Measurements from ENCODE around the gene SYT1. TPM values are rescaled to one million over a fixed set of nuclear protein-coding genes. Genes with fewer than 3 reads are reported as not detected.

Gene SYT1
- polyA plus RNA-seq, 2 donors: 0.04 to 0.09 TPM

- Histone ChIP-seq H3K27me3 (ENCODE audit: control insufficient read depth in 1 of 2, insufficient read depth in 2 of 2, low read length in 2 of 2) (no peaks in the 10 kb centered on the region), H3K4me3 (ENCODE audit: low read depth in 1 of 2, low read length in 2 of 2) (no peak overlapping the region), H3K36me3 (ENCODE audit: control insufficient read depth in 2 of 2, insufficient read depth in 2 of 2, low read length in 1 of 2) (no peaks in the 10 kb centered on the region), H3K4me1 (ENCODE audit: control insufficient read depth in 2 of 2, insufficient read depth in 2 of 2, low read length in 1 of 2) (peaks cover 4 to 8% of the 10 kb centered on the region in 2 donors), H3K27ac (ENCODE audit: low read depth in 2 of 2, low read length in 1 of 2) (no peak overlapping the region), H3K9me3 (ENCODE audit: control insufficient read depth in 2 of 2, insufficient read depth in 1 of 2, low read depth in 1 of 2, low read length in 1 of 2) (peaks cover 0 to 3% of the 10 kb centered on the region in 2 donors)
- 5 to 7% methylated on average over 31 of the region's 32 CpGs for WGBS, 2 donors
Observed at GRCh38 chr12:78864870-78865463, 393 bp downstream of the SYT1 start.

GRCh38 chr12:78865516-78865915, 942 bp downstream of the SYT1 start:
- Histone ChIP-seq H3K4me1 (ENCODE audit: control insufficient read depth in 2 of 2, insufficient read depth in 2 of 2, low read length in 1 of 2) (peaks cover 4 to 8% of the 10 kb centered on the region in 2 donors), H3K27me3 (ENCODE audit: control insufficient read depth in 1 of 2, insufficient read depth in 2 of 2, low read length in 2 of 2) (no peaks in the 10 kb centered on the region), H3K27ac (ENCODE audit: low read depth in 2 of 2, low read length in 1 of 2) (no peak overlapping the region), H3K9me3 (ENCODE audit: control insufficient read depth in 2 of 2, insufficient read depth in 1 of 2, low read depth in 1 of 2, low read length in 1 of 2) (peaks cover 0 to 3% of the 10 kb centered on the region in 2 donors), H3K36me3 (ENCODE audit: control insufficient read depth in 2 of 2, insufficient read depth in 2 of 2, low read length in 1 of 2) (no peaks in the 10 kb centered on the region), H3K4me3 (ENCODE audit: low read depth in 1 of 2, low read length in 2 of 2) (no peak overlapping the region)
- 34 to 47% methylated on average over 5 of the region's 5 CpGs for WGBS, 2 donors

DNA sequence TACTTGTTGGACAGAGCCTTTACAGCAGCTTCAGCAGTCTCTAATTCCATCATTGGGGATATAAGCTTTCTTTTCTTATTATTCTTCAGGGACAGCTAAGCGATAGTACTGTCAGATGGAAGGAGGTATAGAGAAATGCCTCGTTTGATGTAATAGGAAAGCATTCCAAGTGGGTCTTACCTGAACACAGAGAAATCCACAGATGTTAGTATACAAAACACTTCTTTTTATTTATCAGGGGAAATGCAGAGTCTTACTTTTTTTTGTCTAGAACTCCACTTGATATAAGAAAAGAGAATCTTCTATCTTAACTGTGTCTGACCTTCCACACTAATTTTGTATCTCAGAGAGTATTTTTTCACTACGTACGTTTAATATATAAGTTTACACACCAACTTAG, 1.9 kb downstream of the SYT1 start:
- Histone ChIP-seq H3K9me3 (ENCODE audit: control insufficient read depth in 2 of 2, insufficient read depth in 1 of 2, low read depth in 1 of 2, low read length in 1 of 2) (peaks cover 0 to 3% of the 10 kb centered on the region in 2 donors), H3K36me3 (ENCODE audit: control insufficient read depth in 2 of 2, insufficient read depth in 2 of 2, low read length in 1 of 2) (no peaks in the 10 kb centered on the region), H3K4me1 (ENCODE audit: control insufficient read depth in 2 of 2, insufficient read depth in 2 of 2, low read length in 1 of 2) (peaks cover 4 to 8% of the 10 kb centered on the region in 2 donors), H3K27ac (ENCODE audit: low read depth in 2 of 2, low read length in 1 of 2) (no peak overlapping the region), H3K27me3 (ENCODE audit: control insufficient read depth in 1 of 2, insufficient read depth in 2 of 2, low read length in 2 of 2) (no peaks in the 10 kb centered on the region), H3K4me3 (ENCODE audit: low read depth in 1 of 2, low read length in 2 of 2) (no peak overlapping the region)
- WGBS, 2 donors: 85 to 94% methylated on average over 4 of the region's 4 CpGs

- Histone ChIP-seq H3K27ac (ENCODE audit: low read depth in 2 of 2, low read length in 1 of 2) (no peak overlapping the region), H3K4me3 (ENCODE audit: low read depth in 1 of 2, low read length in 2 of 2) (no peak overlapping the region), H3K36me3 (ENCODE audit: control insufficient read depth in 2 of 2, insufficient read depth in 2 of 2, low read length in 1 of 2) (no peaks in the 10 kb centered on the region), H3K4me1 (ENCODE audit: control insufficient read depth in 2 of 2, insufficient read depth in 2 of 2, low read length in 1 of 2) (no peaks in the 10 kb centered on the region), H3K27me3 (ENCODE audit: control insufficient read depth in 1 of 2, insufficient read depth in 2 of 2, low read length in 2 of 2) (no peaks in the 10 kb centered on the region), H3K9me3 (ENCODE audit: control insufficient read depth in 2 of 2, insufficient read depth in 1 of 2, low read depth in 1 of 2, low read length in 1 of 2) (no peaks in the 10 kb centered on the region)
- WGBS, 2 donors: 90 to 92% methylated on average over 3 of the region's 3 CpGs
Observed at GRCh38 chr12:78870539-78870938, 6.0 kb downstream of the SYT1 start.

DNA sequence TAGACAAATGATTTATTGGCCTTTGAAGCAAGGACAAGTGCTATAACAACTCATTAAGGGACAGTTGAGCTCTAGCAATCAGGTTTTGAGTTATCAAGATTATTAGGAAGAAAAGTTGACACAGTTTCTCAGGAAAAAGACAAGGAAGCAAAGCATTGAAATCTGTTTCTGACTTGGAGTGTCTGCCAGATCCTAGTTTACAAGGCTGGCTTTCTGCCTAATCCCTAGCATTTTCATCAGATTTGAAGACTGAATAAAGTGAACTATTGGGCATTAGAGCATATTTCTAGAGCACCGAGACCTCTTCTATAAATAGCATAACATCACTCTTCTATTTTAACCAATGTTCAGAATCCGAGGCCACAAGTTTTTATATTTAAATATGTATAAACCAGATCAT, 7.0 kb downstream of the SYT1 start:
- H3K4me3 ChIP-seq (ENCODE audit: low read depth in 1 of 2, low read length in 2 of 2): no peak overlapping the region
- H3K9me3 ChIP-seq (ENCODE audit: control insufficient read depth in 2 of 2, insufficient read depth in 1 of 2, low read depth in 1 of 2, low read length in 1 of 2): no peaks in the 10 kb centered on the region
- H3K4me1 ChIP-seq (ENCODE audit: control insufficient read depth in 2 of 2, insufficient read depth in 2 of 2, low read length in 1 of 2): no peaks in the 10 kb centered on the region
- no peak overlapping the region for H3K27ac ChIP-seq (ENCODE audit: low read depth in 2 of 2, low read length in 1 of 2)
- WGBS, 2 donors: 28 to 34% methylated on average over 2 of the region's 2 CpGs
- H3K36me3 ChIP-seq (ENCODE audit: control insufficient read depth in 2 of 2, insufficient read depth in 2 of 2, low read length in 1 of 2): no peaks in the 10 kb centered on the region
- H3K27me3 ChIP-seq (ENCODE audit: control insufficient read depth in 1 of 2, insufficient read depth in 2 of 2, low read length in 2 of 2): no peaks in the 10 kb centered on the region

DNA sequence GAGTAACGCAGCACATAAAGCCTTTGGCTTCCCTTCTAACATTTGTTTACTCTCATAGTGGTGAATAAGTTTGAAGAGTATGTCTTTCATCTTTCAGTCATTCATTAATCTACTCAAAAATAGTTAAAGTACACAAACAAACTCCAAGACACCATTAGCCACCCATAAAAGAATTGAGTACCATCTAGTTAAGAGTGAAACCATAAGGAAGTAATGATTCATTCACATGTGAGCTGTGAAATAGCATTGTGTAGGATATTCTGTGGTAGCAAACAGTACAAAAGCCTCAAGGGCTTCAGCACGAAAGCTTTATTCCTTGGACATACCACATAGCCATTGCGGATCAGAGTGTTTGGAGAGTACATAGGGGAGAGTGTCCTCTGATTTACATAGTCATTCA, 13.9 kb downstream of the SYT1 start:
- Histone ChIP-seq H3K27ac (ENCODE audit: low read depth in 2 of 2, low read length in 1 of 2) (no peak overlapping the region), H3K4me1 (ENCODE audit: control insufficient read depth in 2 of 2, insufficient read depth in 2 of 2, low read length in 1 of 2) (no peaks in the 10 kb centered on the region), H3K36me3 (ENCODE audit: control insufficient read depth in 2 of 2, insufficient read depth in 2 of 2, low read length in 1 of 2) (no peaks in the 10 kb centered on the region), H3K9me3 (ENCODE audit: control insufficient read depth in 2 of 2, insufficient read depth in 1 of 2, low read depth in 1 of 2, low read length in 1 of 2) (no peaks in the 10 kb centered on the region), H3K4me3 (ENCODE audit: low read depth in 1 of 2, low read length in 2 of 2) (no peak overlapping the region), H3K27me3 (ENCODE audit: control insufficient read depth in 1 of 2, insufficient read depth in 2 of 2, low read length in 2 of 2) (no peaks in the 10 kb centered on the region)
- 80 to 82% methylated on average over 3 of the region's 3 CpGs for WGBS, 2 donors

DNA sequence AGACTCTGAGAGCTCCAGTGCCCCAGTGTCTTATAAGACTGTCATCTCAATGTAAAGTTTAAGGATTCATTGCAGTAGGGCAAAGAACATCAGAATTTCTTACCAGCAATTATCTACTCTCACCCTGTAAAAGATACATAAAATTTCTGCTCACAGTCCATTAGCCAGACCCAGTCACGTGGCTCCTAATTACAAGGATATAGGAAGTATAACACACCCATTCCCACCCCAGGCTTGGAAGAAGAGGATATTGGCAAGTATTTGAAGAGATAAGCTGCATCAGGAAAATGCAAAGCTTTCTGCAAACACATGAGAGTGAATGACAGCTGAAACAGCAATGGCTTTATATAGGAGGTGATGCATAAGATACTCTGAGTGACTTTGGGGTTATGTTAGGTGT, 14.3 kb downstream of the SYT1 start:
- Histone ChIP-seq H3K4me1 (ENCODE audit: control insufficient read depth in 2 of 2, insufficient read depth in 2 of 2, low read length in 1 of 2) (no peaks in the 10 kb centered on the region), H3K9me3 (ENCODE audit: control insufficient read depth in 2 of 2, insufficient read depth in 1 of 2, low read depth in 1 of 2, low read length in 1 of 2) (no peaks in the 10 kb centered on the region), H3K27ac (ENCODE audit: low read depth in 2 of 2, low read length in 1 of 2) (no peak overlapping the region), H3K36me3 (ENCODE audit: control insufficient read depth in 2 of 2, insufficient read depth in 2 of 2, low read length in 1 of 2) (no peaks in the 10 kb centered on the region), H3K27me3 (ENCODE audit: control insufficient read depth in 1 of 2, insufficient read depth in 2 of 2, low read length in 2 of 2) (no peaks in the 10 kb centered on the region), H3K4me3 (ENCODE audit: low read depth in 1 of 2, low read length in 2 of 2) (no peak overlapping the region)
- 66 to 77% methylated on average over 1 of the region's 1 CpG for WGBS, 2 donors

DNA sequence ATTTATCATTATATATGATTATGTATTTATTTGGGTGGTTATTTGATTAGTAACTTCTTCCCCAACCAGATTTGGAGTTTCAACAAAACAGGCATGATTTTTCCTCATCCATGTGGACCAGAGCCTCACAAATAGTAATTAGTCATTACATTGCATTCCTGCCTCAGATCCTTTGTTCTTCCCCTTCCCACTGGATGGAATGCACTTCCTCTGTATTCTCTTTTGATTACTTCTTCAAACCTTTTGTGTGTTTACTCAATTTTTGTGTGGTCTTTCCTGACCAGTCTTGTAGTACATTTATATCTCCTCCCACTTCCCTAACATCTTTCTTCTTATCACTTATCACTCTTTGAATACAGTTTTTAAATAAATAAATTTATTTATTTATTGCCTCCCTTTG, 15.5 kb downstream of the SYT1 start:
- H3K4me3 ChIP-seq (ENCODE audit: low read depth in 1 of 2, low read length in 2 of 2): no peak overlapping the region
- H3K36me3 ChIP-seq (ENCODE audit: control insufficient read depth in 2 of 2, insufficient read depth in 2 of 2, low read length in 1 of 2): no peaks in the 10 kb centered on the region
- no peaks in the 10 kb centered on the region for H3K27me3 ChIP-seq (ENCODE audit: control insufficient read depth in 1 of 2, insufficient read depth in 2 of 2, low read length in 2 of 2)
- H3K4me1 ChIP-seq (ENCODE audit: control insufficient read depth in 2 of 2, insufficient read depth in 2 of 2, low read length in 1 of 2): no peaks in the 10 kb centered on the region
- H3K27ac ChIP-seq (ENCODE audit: low read depth in 2 of 2, low read length in 1 of 2): no peak overlapping the region
- no peaks in the 10 kb centered on the region for H3K9me3 ChIP-seq (ENCODE audit: control insufficient read depth in 2 of 2, insufficient read depth in 1 of 2, low read depth in 1 of 2, low read length in 1 of 2)

GRCh38 chr12:78881685-78882084, 17.1 kb downstream of the SYT1 start:
- 82 to 85% methylated on average over 2 of the region's 2 CpGs for WGBS, 2 donors
- Histone ChIP-seq H3K36me3 (ENCODE audit: control insufficient read depth in 2 of 2, insufficient read depth in 2 of 2, low read length in 1 of 2) (no peaks in the 10 kb centered on the region), H3K27ac (ENCODE audit: low read depth in 2 of 2, low read length in 1 of 2) (no peak overlapping the region)

DNA sequence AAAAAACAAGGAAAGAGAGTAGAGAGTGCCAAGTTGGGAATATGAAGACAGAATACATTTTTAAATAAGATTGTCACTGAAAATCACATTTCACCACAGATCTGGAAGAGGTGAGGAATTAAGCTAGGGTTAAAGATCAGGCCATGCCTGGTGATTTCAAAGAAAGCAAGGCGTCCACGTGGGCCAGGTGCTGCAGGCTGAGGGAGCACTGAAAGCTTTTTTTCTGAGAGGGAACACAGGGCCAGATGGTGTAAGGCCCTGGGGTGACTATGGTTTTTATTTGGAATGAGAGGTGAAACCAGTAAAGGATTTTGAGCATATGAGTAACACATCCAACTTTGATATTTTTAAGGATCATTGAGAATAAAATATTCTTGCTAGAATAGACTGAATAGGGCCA, 20.9 kb downstream of the SYT1 start:
- Histone ChIP-seq H3K9me3 (ENCODE audit: control insufficient read depth in 2 of 2, insufficient read depth in 1 of 2, low read depth in 1 of 2, low read length in 1 of 2) (no peaks in the 10 kb centered on the region), H3K4me3 (ENCODE audit: low read depth in 1 of 2, low read length in 2 of 2) (no peak overlapping the region), H3K36me3 (ENCODE audit: control insufficient read depth in 2 of 2, insufficient read depth in 2 of 2, low read length in 1 of 2) (no peaks in the 10 kb centered on the region), H3K4me1 (ENCODE audit: control insufficient read depth in 2 of 2, insufficient read depth in 2 of 2, low read length in 1 of 2) (no peaks in the 10 kb centered on the region), H3K27me3 (ENCODE audit: control insufficient read depth in 1 of 2, insufficient read depth in 2 of 2, low read length in 2 of 2) (no peaks in the 10 kb centered on the region), H3K27ac (ENCODE audit: low read depth in 2 of 2, low read length in 1 of 2) (no peak overlapping the region)
- WGBS, 2 donors: 41 to 42% methylated on average over 2 of the region's 2 CpGs

More at GRCh38 chr12:78881685-78882084, 17.1 kb downstream of the SYT1 start:
- no peaks in the 10 kb centered on the region for H3K27me3 ChIP-seq (ENCODE audit: control insufficient read depth in 1 of 2, insufficient read depth in 2 of 2, low read length in 2 of 2)
- no peaks in the 10 kb centered on the region for H3K9me3 ChIP-seq (ENCODE audit: control insufficient read depth in 2 of 2, insufficient read depth in 1 of 2, low read depth in 1 of 2, low read length in 1 of 2)
- no peak overlapping the region for H3K4me3 ChIP-seq (ENCODE audit: low read depth in 1 of 2, low read length in 2 of 2)
- no peaks in the 10 kb centered on the region for H3K4me1 ChIP-seq (ENCODE audit: control insufficient read depth in 2 of 2, insufficient read depth in 2 of 2, low read length in 1 of 2)

Data from esophagus (tissue), 2 donors.